ENCODE data around the gene ASCC1.
"Not testable (repeated sequence)": the region's sequence is repeated elsewhere in the genome, so short reads cannot be mapped to it uniquely, and the experiment has no call there.

Gene ASCC1

GRCh38 chr10:72140850-72141249 lies 75.2 kb downstream of the ASCC1 start:
- DNase-seq (ENCODE audit: low spot score), result no peak
- no peak for TF ChIP-seq CTCF (IDR thresholded peaks at IDR 0.05; ENCODE audit: extremely low read depth, missing control alignments)

GRCh38 chr10:72140174-72140573 lies 75.9 kb downstream of the ASCC1 start:
- TF ChIP-seq CTCF (IDR thresholded peaks at IDR 0.05; ENCODE audit: extremely low read depth, missing control alignments), result no peak
- no peak for DNase-seq (ENCODE audit: low spot score)

- no peak for DNase-seq (ENCODE audit: low spot score)
- TF ChIP-seq CTCF (IDR thresholded peaks at IDR 0.05; ENCODE audit: extremely low read depth, missing control alignments), result no peak
Measured at GRCh38 chr10:72137583-72137982, 78.5 kb downstream of the ASCC1 start.

- not testable (repeated sequence) for DNase-seq (ENCODE audit: low spot score)
Measured at GRCh38 chr10:72136225-72136624, 79.9 kb downstream of the ASCC1 start.

GRCh38 chr10:72134785-72135767 lies 81.0 kb downstream of the ASCC1 start:
- DNase-seq (ENCODE audit: low spot score), result no peak
- no peak for TF ChIP-seq CTCF (IDR thresholded peaks at IDR 0.05; ENCODE audit: extremely low read depth, missing control alignments)

- no peak for TF ChIP-seq CTCF (IDR thresholded peaks at IDR 0.05; ENCODE audit: extremely low read depth, missing control alignments)
- peak; percentile 70 for DNase-seq (ENCODE audit: low spot score)
Measured at GRCh38 chr10:72133517-72133916, 82.6 kb downstream of the ASCC1 start.

- DNase-seq (ENCODE audit: low spot score), result no peak
- no peak for TF ChIP-seq CTCF (IDR thresholded peaks at IDR 0.05; ENCODE audit: extremely low read depth, missing control alignments)
Measured at GRCh38 chr10:72132854-72133253, 83.2 kb downstream of the ASCC1 start.

GRCh38 chr10:72127571-72127970 lies 88.5 kb downstream of the ASCC1 start:
- no peak for DNase-seq (ENCODE audit: low spot score)
- TF ChIP-seq CTCF (IDR thresholded peaks at IDR 0.05; ENCODE audit: extremely low read depth, missing control alignments), result no peak

Data from GM20000 (cell line).